HepG2 (cell line): Measurements from ENCODE around the gene CRYBA1. TPM values are rescaled to one million over a fixed set of nuclear protein-coding genes. Genes with fewer than 3 reads are reported as not detected.
A peak's percentile ranks its signal among the peaks of the same experiment; 100 is the strongest.

Experiments used
- CBFB ChIP-seq: sonication (generic); formaldehyde crosslinking; IDR thresholded peaks from 2 replicates; pipeline ENCODE4 v1.4.0; 2020; ENCODE audit warnings: missing genetic modification reagents
- DR1 ChIP-seq: sonication (generic); formaldehyde crosslinking; IDR thresholded peaks from 2 replicates; pipeline ENCODE4 v1.8.0; 2021; ENCODE audit warnings: mild to moderate bottlenecking, missing genetic modification reagents, inconsistent platforms
- IRF2 ChIP-seq: IDR thresholded peaks from 2 replicates; pipeline ENCODE4 v1.6.1; 2018; ENCODE audit warnings: missing genetic modification reagents, missing compliant biosample characterization
- MTF1 ChIP-seq: sonication (generic); formaldehyde crosslinking; IDR thresholded peaks from 2 replicates; pipeline ENCODE4 v1.5.0; 2020; ENCODE audit warnings: missing genetic modification reagents
- PHF20 ChIP-seq: sonication (generic); formaldehyde crosslinking; IDR thresholded peaks from 2 replicates; pipeline ENCODE4 v1.5.0; 2020; ENCODE audit warnings: mild to moderate bottlenecking, missing genetic modification reagents
- RARA ChIP-seq: IDR thresholded peaks from 2 replicates; pipeline ENCODE4 v1.6.1; 2016; ENCODE audit warnings: missing genetic modification reagents, missing compliant biosample characterization
- STAG1 ChIP-seq: sonication (generic); formaldehyde crosslinking; IDR thresholded peaks from 2 replicates; pipeline ENCODE4 v1.4.0; 2020; ENCODE audit warnings: missing genetic modification reagents
- TAF15 ChIP-seq: fragments of 200-400 bp; formaldehyde crosslinking; IDR thresholded peaks from one replicate; pipeline ENCODE4 v1.6.1; 2018; ENCODE audit warnings: mild to moderate bottlenecking, low read depth, low read length; ENCODE audit not compliant: poor library complexity, severe bottlenecking
- ZNF256 ChIP-seq: sonication (generic); formaldehyde crosslinking; conservative IDR thresholded peaks from 2 replicates; pipeline ENCODE4 v1.4.0; 2020; ENCODE audit warnings: missing genetic modification reagents
- ZNF296 ChIP-seq: sonication (generic); formaldehyde crosslinking; conservative IDR thresholded peaks from 2 replicates; pipeline ENCODE4 v1.5.0; 2020; ENCODE audit warnings: mild to moderate bottlenecking, missing genetic modification reagents
- ZNF672 ChIP-seq: sonication (generic); formaldehyde crosslinking; IDR thresholded peaks from 2 replicates; pipeline ENCODE4 v1.8.1; 2022; ENCODE audit warnings: missing genetic modification reagents
- ZSCAN29 ChIP-seq: sonication (generic); formaldehyde crosslinking; conservative IDR thresholded peaks from 2 replicates; pipeline ENCODE4 v1.4.0; 2020; ENCODE audit warnings: mild to moderate bottlenecking, missing genetic modification reagents
- polyA plus RNA-seq, 8 experiments: library from polyadenylated mRNA; depleted of rRNA in 3 of 8; stranded (reverse) in 7 of 8; unstranded in 1 of 8; fragments of >200 nt; fragmentation: Illumina TruSeq in 4 of 8; extraction: Trizol in 4 of 8; gene quantifications; 2 replicates each; pipeline versions ENCODE4 v1.2.1 to v1.2.3, GENCODE V29; 2011 to 2016; ENCODE audit warnings: low read depth in 4 of 8, missing spikeins in 1 of 8, mixed read lengths in 1 of 8; ENCODE audit not compliant: insufficient read depth in 1 of 8
- total RNA-seq, 5 experiments: library from RNA; depleted of rRNA; stranded (reverse); fragments of >200 nt; fragmentation: Illumina TruSeq; extraction: Trizol; gene quantifications; 2 replicates each; pipeline ENCODE4 v1.2.3, GENCODE V29; 2016; ENCODE audit warnings: low read depth in 1 of 5
- TF ChIP-seq, protein P1 (sequence below): sonication (generic); formaldehyde crosslinking; IDR thresholded peaks from 2 replicates; pipeline ENCODE4 v1.4.0; 2020; ENCODE audit warnings: mild to moderate bottlenecking, low read depth, missing genetic modification reagents
- TF ChIP-seq, protein P2 (sequence below): sonication (generic); formaldehyde crosslinking; IDR thresholded peaks from 2 replicates; pipeline ENCODE4 v1.5.1; 2020; ENCODE audit warnings: mild to moderate bottlenecking, missing genetic modification reagents
- TF ChIP-seq, protein P3 (sequence below): fragments of 450-650 bp; IDR thresholded peaks from 2 replicates; pipeline ENCODE4 v1.6.1; 2017; ENCODE audit warnings: mild to moderate bottlenecking
- TF ChIP-seq, protein P4 (sequence below): IDR thresholded peaks from 2 replicates; pipeline ENCODE4 v1.6.1; 2012; ENCODE audit warnings: inconsistent platforms

CRYBA1 gene
- total and polyA plus RNA-seq, 2 of the 13 experiments (the other 11 are each of a cell fraction or from before 2014, with no cell fraction given): not detected

GRCh38 chr17:29293890-29294579 lies 47.4 kb downstream of the CRYBA1 start, which contains the start of gene NUFIP2 (continued):
- peak; percentile 46; the same call in 1 of the 2 replicates for TF ChIP-seq RARA
- TF ChIP-seq STAG1 (CRISPR knock-in tag): no peak
- peak; percentile 95 for TF ChIP-seq IRF2 (CRISPR knock-in tag)
- TF ChIP-seq TAF15: no peak
- TF ChIP-seq ZSCAN29 (CRISPR knock-in tag): peak; percentile 39; the same call in 1 of the 2 replicates
- TF ChIP-seq, protein P1, sequence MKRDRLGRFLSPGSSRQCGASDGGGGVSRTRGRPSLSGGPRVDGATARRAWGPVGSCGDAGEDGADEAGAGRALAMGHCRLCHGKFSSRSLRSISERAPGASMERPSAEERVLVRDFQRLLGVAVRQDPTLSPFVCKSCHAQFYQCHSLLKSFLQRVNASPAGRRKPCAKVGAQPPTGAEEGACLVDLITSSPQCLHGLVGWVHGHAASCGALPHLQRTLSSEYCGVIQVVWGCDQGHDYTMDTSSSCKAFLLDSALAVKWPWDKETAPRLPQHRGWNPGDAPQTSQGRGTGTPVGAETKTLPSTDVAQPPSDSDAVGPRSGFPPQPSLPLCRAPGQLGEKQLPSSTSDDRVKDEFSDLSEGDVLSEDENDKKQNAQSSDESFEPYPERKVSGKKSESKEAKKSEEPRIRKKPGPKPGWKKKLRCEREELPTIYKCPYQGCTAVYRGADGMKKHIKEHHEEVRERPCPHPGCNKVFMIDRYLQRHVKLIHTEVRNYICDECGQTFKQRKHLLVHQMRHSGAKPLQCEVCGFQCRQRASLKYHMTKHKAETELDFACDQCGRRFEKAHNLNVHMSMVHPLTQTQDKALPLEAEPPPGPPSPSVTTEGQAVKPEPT: 0 out of 2 replicates have a peak, but pooled peaks have one; percentile 83
- TF ChIP-seq, protein P2, sequence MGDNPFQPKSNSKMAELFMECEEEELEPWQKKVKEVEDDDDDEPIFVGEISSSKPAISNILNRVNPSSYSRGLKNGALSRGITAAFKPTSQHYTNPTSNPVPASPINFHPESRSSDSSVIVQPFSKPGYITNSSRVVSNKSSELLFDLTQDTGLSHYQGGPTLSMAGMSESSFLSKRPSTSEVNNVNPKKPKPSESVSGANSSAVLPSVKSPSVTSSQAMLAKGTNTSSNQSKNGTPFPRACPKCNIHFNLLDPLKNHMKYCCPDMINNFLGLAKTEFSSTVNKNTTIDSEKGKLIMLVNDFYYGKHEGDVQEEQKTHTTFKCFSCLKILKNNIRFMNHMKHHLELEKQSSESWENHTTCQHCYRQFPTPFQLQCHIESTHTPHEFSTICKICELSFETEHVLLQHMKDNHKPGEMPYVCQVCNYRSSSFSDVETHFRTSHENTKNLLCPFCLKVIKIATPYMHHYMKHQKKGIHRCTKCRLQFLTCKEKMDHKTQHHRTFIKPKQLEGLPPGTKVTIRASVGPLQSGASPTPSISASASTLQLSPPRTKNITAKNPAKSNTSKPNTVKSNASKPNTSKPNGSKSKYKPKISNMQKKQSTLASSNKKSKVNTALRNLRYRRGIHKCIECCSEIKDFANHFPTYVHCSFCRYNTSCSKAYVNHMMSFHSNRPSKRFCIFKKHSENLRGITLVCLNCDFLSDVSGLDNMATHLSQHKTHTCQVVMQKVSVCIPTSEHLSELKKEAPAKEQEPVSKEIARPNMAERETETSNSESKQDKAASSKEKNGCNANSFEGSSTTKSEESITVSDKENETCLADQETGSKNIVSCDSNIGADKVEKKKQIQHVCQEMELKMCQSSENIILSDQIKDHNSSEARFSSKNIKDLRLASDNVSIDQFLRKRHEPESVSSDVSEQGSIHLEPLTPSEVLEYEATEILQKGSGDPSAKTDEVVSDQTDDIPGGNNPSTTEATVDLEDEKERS (CRISPR knock-in tag): peak; percentile 84
- no peak; the same call in 1 of the 2 replicates for TF ChIP-seq MTF1 (CRISPR knock-in tag)
- TF ChIP-seq CBFB (CRISPR knock-in tag): peak; percentile 82; the same call in 1 of the 2 replicates
- TF ChIP-seq DR1 (CRISPR knock-in tag): peak; percentile 100
- no peak for TF ChIP-seq ZNF296
- TF ChIP-seq ZNF672: no peak
- TF ChIP-seq ZNF256 (CRISPR knock-in tag): 0 out of 2 replicates have a peak, but pooled peaks have one; percentile 16
- TF ChIP-seq PHF20: peak; percentile 79
- TF ChIP-seq, protein P3, sequence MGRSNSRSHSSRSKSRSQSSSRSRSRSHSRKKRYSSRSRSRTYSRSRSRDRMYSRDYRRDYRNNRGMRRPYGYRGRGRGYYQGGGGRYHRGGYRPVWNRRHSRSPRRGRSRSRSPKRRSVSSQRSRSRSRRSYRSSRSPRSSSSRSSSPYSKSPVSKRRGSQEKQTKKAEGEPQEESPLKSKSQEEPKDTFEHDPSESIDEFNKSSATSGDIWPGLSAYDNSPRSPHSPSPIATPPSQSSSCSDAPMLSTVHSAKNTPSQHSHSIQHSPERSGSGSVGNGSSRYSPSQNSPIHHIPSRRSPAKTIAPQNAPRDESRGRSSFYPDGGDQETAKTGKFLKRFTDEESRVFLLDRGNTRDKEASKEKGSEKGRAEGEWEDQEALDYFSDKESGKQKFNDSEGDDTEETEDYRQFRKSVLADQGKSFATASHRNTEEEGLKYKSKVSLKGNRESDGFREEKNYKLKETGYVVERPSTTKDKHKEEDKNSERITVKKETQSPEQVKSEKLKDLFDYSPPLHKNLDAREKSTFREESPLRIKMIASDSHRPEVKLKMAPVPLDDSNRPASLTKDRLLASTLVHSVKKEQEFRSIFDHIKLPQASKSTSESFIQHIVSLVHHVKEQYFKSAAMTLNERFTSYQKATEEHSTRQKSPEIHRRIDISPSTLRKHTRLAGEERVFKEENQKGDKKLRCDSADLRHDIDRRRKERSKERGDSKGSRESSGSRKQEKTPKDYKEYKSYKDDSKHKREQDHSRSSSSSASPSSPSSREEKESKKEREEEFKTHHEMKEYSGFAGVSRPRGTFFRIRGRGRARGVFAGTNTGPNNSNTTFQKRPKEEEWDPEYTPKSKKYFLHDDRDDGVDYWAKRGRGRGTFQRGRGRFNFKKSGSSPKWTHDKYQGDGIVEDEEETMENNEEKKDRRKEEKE: no peak
- TF ChIP-seq, protein P4, sequence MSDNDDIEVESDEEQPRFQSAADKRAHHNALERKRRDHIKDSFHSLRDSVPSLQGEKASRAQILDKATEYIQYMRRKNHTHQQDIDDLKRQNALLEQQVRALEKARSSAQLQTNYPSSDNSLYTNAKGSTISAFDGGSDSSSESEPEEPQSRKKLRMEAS: peak; percentile 84
